NCI-H524 treated with DMSO at 0.1 percent for 48 hours (cell line): ENCODE results near the gene KLHL12.
"Not testable (repeated sequence)": the region's sequence is repeated elsewhere in the genome, so short reads cannot be mapped to it uniquely, and the experiment has no call there.

Experiments used
- DNase-seq: peaks from one replicate; lab custom pipeline; 2025; lab: John Stamatoyannopoulos, UW

The KLHL12 gene

GRCh38 chr1:202951437-202951836, 24.4 kb upstream of the KLHL12 start:
- DNase-seq = no peak

- no peak for DNase-seq
Measured at GRCh38 chr1:202945483-202945882, 18.4 kb upstream of the KLHL12 start.

GRCh38 chr1:202944438-202944921, 17.4 kb upstream of the KLHL12 start:
- no peak for DNase-seq

DNA sequence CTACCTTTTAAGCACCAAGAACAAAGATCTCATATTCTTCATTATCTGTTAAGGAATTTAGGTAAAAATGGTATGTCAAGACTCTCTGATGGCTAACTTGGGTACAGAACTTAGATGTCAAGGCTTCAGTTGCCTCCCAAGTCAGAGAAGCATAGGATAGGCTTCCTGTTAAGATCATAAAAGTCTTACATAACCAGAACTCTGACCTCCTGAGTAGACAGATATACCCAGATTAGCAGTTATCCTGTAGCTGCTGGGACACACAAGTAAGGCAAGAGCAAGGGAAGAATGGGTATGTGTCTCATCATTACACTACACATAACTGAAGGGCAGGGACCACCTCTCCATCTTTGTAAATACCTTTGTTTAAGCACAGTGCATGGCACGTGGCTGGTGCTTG, 15.4 kb upstream of the KLHL12 start:
- no peak for DNase-seq

DNA sequence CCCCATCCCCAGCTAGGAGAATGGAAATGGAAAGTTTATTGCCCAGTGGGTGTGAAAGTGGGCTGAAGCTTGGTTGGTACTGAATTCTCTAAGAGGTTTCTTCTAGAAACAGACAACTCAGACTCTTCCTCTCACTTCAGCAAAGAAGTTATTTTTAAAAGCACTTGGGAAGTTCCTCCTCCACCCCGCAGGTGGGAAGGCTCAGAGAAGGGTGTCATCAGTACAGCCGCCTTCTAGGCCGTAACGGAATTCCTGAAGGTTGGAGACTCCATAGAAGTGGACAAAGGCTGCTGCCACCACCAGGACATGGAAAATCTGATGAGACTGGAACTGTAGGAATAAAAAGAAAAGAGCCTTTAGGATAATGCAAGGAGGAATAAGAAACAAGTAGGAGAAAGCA, 14.3 kb upstream of the KLHL12 start:
- no peak for DNase-seq

DNA sequence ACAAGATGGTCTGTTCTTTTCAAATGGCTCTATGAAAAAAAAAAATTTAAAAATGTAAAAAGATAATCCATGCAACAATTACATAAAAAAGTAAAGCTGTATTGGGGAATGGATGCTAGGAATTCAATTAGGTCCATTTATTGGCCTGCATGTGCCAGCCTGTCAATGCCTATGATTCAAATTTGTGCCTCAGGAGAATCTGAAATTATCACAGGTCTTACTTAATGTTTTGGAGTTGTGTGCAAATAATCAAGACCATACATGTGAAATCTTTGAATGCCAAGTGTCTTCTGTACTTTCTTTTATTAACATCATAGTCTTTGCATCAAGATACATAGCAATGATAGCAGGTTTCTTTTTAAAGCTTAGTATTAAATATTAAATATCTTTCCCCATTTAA, 13.5 kb upstream of the KLHL12 start:
- DNase-seq = no peak

GRCh38 chr1:202938287-202938925, 11.4 kb upstream of the KLHL12 start:
- no peak for DNase-seq

DNA sequence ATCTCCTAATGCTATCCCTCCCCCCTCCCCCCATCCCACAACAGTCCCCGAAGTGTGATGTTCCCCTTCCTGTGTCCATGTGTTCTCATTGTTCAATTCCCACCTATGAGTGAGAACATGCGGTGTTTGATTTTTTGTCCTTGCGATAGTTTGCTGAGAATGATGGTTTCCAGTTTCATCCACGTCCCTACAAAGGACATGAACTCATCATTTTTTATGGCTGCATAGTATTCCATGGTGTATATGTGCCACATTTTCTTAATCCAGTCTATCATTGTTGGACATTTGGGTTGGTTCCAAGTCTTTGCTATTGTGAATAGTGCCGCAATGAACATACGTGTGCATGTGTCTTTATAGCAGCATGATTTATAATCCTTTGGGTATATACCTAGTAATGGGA, 9.4 kb upstream of the KLHL12 start:
- DNase-seq = not testable (repeated sequence)

- DNase-seq = no peak
Measured at GRCh38 chr1:202935844-202936243, 8.8 kb upstream of the KLHL12 start.

DNA sequence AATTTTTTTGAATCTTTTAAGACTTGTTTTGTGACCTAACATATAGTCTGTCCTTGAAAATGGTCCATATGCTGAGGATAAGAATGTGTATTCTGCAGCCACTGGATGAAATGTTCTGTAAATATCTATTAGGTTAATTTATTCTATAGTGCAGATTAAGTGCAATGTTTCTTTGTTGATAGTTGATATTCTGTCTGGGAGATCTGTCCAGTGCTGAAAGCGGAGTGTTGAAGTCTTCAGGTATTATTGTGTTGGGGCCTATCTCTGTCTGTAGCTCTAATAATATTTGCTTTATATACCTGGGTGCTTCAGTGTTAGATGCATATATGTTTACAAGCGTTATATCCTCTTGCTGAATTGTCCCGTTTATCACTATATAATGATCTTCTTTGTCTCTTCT, 7.7 kb upstream of the KLHL12 start:
- no peak for DNase-seq

DNA sequence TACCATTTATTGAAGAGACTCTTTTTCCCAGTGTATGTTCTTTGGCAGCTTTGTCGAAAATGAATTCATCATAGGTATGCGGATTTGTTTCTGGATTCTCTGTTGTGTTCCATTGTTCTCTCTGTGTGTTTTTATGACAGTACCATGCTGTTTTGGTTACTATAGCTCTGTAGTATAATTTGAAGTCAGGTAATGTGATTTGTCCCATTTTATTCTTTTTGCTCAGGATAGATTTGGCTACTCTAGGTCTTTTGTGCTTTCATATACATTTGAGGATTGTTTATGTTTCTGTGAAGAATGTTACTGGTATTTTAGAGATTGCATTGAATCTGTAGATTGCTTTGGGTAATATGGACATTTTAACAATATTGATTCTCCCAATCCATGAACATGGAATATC, 5.4 kb upstream of the KLHL12 start:
- no peak for DNase-seq

- no peak for DNase-seq
Measured at GRCh38 chr1:202923533-202923932, 3.5 kb downstream of the KLHL12 start.

GRCh38 chr1:202919615-202920014, 7.4 kb downstream of the KLHL12 start:
- no peak for DNase-seq

DNA sequence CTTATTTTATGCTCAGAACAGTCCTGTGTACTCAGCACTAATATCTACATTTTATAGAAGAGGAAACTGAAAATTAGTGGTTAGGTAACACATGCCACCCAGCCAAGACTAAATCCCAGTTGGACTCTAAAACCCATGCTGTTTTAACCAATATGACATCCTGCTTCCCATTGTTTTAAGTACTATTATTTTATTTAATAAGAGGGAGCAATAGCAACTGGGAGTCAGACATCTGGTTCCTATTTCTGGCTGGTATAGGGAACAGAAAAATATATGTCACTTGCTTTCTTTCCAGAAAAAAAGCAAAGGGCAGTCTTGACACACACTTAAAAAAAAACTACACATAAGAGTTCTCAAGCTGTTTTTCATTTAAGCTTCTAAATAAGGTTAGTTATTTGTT, 11.9 kb downstream of the KLHL12 start:
- no peak for DNase-seq

- not testable (repeated sequence) for DNase-seq
Measured at GRCh38 chr1:202912476-202912875, 14.6 kb downstream of the KLHL12 start.

DNA sequence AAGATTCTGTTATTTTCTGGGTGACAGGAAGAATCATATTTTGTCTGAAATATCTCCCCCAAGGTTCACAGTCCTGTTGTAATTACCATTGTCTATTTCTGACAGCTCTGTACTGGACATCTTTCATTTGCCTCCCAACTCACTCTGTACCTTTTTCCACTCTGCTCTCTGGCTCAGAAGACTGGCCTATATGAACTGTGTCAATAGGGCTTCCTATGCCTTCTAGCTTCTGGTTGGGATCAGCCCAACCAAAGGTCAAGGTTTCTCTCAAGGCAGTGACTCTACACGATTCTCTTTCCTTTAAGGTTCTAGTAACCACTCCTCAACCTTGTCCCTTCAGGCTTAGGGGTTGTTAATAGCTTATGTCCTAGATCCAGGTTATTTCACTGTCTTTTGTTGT, 17.5 kb downstream of the KLHL12 start:
- DNase-seq = no peak

DNA sequence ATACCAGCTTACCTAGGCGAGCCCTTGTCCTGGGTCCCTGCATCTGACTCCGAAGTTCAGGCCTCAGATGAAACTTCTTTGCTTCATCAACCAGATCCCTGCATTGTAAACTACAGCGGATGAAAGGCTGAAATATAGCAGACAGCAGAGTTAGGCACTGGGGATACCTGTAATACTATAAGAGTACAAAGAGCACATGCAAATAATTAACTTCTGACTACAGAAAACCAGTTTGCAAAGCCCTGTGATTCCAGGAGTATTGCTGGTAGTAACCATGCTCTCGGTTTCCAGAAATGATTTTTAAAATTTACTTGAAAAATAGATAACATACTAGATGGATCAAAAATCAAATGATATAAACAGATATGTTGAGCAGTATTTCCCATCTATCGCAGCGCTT, 18.0 kb downstream of the KLHL12 start:
- DNase-seq = no peak

DNA sequence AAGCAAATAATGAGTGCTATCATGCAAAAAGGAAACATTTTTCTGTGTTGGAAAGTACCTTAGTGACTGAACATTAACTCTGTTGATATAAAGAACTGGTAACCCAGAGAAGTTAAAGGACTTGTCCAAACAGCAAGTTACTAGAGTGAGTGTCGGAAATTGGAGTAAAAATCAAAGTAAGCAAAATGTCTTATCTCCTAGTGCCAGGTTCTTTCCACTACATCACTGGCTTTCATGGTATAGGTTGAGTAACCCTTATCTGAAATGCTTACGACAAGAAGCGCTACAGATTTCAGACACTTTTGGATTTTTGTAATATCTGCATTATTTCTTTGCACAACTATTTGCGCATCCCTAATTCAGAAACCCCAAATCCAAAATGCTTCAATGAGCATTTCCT, 21.7 kb downstream of the KLHL12 start:
- DNase-seq = no peak

- not testable (repeated sequence) for DNase-seq
Measured at GRCh38 chr1:202903808-202904207, 23.2 kb downstream of the KLHL12 start.

DNA sequence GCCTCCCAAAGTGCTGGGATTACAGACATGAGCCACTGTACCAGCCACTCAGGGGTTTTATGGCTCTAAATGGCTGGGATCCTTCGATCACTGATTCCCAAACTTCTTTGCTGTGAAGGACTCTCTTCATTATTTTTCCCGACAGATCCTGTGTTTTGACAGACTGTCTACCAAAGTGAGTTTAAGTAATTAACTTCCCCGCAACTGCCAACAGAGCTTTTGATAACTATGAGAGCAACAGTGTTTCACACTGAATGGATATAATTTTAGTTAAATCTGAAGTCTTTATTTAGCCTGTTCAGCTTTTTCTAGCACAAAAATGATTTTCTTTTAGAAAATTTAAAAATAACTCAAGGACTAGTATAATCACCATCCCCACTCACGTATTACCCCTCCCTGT, 25.5 kb downstream of the KLHL12 start:
- no peak for DNase-seq

DNA sequence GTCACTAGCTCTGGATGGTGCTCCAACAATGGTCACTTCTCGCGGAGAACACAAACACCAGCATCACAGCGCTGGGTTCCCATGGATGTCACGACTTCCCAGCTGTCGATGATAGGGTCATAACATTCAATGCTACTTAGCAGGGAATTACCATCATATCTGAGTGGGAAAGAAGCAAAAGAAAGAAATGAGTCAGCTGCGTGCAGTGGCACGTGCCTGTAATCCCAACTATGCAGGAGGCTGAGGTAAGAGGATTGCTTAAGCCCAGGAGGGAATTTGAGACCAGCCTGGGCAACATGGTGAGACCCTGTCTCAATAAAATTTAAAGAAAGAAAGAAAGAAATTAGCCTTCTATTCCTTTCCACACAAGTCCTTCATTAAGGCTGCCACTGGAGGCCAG, 34.5 kb downstream of the KLHL12 start:
- DNase-seq = no peak

GRCh38 chr1:202890392-202890791, 36.6 kb downstream of the KLHL12 start:
- no peak for DNase-seq

GRCh38 chr1:202888531-202889360, 38.3 kb downstream of the KLHL12 start, which contains the start of gene RABIF:
RABIF (minus strand) TSS chr1:202889149; CDS start chr1:202889098, 51 bp downstream.
- peak; percentile 83 for DNase-seq

- peak; percentile 4 for DNase-seq
Measured at GRCh38 chr1:202888221-202888530, 38.9 kb downstream of the KLHL12 start.
